Progenitor cell of endocrine pancreas (in vitro differentiated cells): ENCODE data around the gene ATP11C. TPM values are rescaled to one million over a fixed set of nuclear protein-coding genes. Genes with fewer than 3 reads are reported as not detected.
"Not testable (repeated sequence)": the region's sequence is repeated elsewhere in the genome, so short reads cannot be mapped to it uniquely, and the experiment has no call there.

Source experiments
- DNase-seq: peaks from one replicate; pipeline ENCODE4 v3.0.0; 2021; ENCODE audit warnings: low spot score; ENCODE audit not compliant: unreplicated experiment
- H3K27ac Mint-ChIP-seq: 2 replicates; pipeline ENCODE4 v1.8.0; 2021; ENCODE audit warnings: mild to moderate bottlenecking, moderate library complexity, mixed read lengths
- H3K27me3 Mint-ChIP-seq: 2 replicates; pipeline ENCODE4 v1.8.0; 2021; ENCODE audit warnings: mixed read lengths
- H3K36me3 Mint-ChIP-seq: 2 replicates; pipeline ENCODE4 v1.8.0; 2022; ENCODE audit warnings: mixed read lengths; ENCODE audit not compliant: insufficient read depth
- H3K4me1 Mint-ChIP-seq: 2 replicates; pipeline ENCODE4 v1.8.0; 2021; ENCODE audit warnings: low read depth, mixed read lengths
- H3K4me3 Mint-ChIP-seq: 2 replicates; pipeline ENCODE4 v1.8.0; 2021; ENCODE audit warnings: low read depth, mild to moderate bottlenecking, moderate library complexity, mixed read lengths
- H3K9me3 Mint-ChIP-seq: 2 replicates; pipeline ENCODE4 v1.8.0; 2021; ENCODE audit warnings: low read depth, mixed read lengths
- CTCF ChIP-seq: fragments of 200-600 bp; sonication (generic); IDR thresholded peaks from one replicate; pipeline ENCODE4 v1.5.0; 2021; ENCODE audit warnings: antibody characterized with exemption, mild to moderate bottlenecking; ENCODE audit not compliant: unreplicated experiment
- total RNA-seq: library from RNA; stranded (reverse); gene quantifications from 2 replicates; pipeline ENCODE4 v1.2.1, GENCODE V29; 2021

Gene ATP11C
- total RNA-seq, 1 donor from 2014 or later: 38.3 TPM

- Mint-ChIP-seq H3K27ac (no peak overlapping the region), H3K9me3 (no peaks in the 10 kb centered on the region), H3K4me3 (no peak overlapping the region), H3K4me1 (peaks cover 4% of the 10 kb centered on the region), H3K27me3 (no peaks in the 10 kb centered on the region), H3K36me3 (no peaks in the 10 kb centered on the region)
- TF ChIP-seq CTCF: no peak
- DNase-seq: no peak
Measured at GRCh38 chrX:139924069-139924695, 8.7 kb downstream of the ATP11C start.

DNA sequence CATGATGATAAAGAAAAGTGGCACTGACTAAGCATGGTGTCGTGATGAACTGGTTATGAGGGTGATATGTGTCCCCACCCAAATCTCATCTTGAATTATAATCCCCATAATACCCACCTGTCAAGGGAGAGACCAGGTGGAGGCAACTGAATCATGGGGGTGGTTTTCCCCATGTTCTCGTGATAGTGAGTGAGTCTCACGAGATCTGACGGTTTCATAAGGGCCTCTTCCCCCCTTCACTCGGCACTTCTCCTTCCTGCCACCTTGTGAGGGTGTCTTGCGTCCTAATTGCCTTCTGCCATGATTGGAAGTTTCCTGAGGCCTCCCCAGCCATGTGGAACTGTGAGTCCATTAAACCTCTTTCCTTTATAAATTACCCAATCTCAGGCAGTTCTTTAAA is 11.7 kb downstream of the ATP11C start:
- not testable (repeated sequence) for H3K36me3 Mint-ChIP-seq, DNase-seq, H3K27me3 Mint-ChIP-seq, H3K4me3 Mint-ChIP-seq, H3K4me1 Mint-ChIP-seq, H3K27ac Mint-ChIP-seq, H3K9me3 Mint-ChIP-seq

DNA sequence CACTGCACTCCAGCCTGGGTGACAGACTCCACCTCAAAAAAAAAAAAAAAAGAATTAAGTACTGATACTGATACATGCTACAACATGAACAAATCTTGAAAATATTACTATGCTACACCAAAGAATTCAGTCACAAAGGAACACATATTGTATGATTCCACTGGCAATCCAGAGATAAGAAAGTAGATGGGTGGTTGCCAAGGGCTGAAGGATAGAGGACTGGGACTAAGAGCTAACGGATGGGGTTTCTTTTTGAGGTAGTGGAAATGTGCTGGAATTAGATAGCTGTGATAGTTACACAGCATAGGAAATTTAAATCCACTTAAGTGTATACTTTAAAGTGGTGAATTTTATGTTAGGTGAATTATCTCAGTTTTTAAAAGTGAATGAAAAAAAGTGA is 12.5 kb downstream of the ATP11C start:
- Mint-ChIP-seq H3K27ac (no peak overlapping the region), H3K36me3 (no peaks in the 10 kb centered on the region), H3K4me1 (peaks cover 2% of the 10 kb centered on the region), H3K27me3 (no peaks in the 10 kb centered on the region), H3K4me3 (no peak overlapping the region), H3K9me3 (no peaks in the 10 kb centered on the region)
- TF ChIP-seq CTCF: no peak
- DNase-seq: no peak

GRCh38 chrX:139914421-139914820 is 18.4 kb downstream of the ATP11C start:
- Mint-ChIP-seq H3K27me3 (no peaks in the 10 kb centered on the region), H3K9me3 (no peaks in the 10 kb centered on the region), H3K36me3 (no peaks in the 10 kb centered on the region), H3K4me1 (no peaks in the 10 kb centered on the region), H3K27ac (no peak overlapping the region), H3K4me3 (no peak overlapping the region)
- no peak for DNase-seq
- no peak for TF ChIP-seq CTCF

GRCh38 chrX:139909712-139910111 is 23.1 kb downstream of the ATP11C start:
- peaks cover 4% of the 10 kb centered on the region for H3K4me1 Mint-ChIP-seq
- no peak overlapping the region for H3K27ac Mint-ChIP-seq
- DNase-seq: no peak
- H3K36me3 Mint-ChIP-seq: no peaks in the 10 kb centered on the region
- H3K9me3 Mint-ChIP-seq: no peaks in the 10 kb centered on the region
- no peak for TF ChIP-seq CTCF
- no peaks in the 10 kb centered on the region for H3K27me3 Mint-ChIP-seq
- no peak overlapping the region for H3K4me3 Mint-ChIP-seq

DNA sequence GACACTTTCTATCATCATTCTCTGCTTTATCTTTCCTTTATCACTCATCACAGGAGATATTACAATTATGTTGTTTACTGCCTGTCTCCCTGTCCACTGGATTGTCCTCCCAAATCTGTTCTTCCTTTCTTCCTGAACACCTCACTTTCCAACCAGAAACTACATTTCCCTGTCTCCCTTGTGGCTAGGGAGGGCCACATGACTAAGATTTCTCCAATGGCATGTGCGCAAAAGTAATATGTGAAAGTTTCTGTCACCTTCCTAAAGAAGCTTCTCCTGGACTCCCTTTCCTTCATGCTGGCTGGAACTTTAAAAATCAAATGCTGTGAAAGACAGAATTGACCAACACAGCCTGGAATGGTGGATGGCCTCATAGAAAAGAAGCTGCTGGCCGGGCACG is 25.8 kb downstream of the ATP11C start:
- H3K27me3 Mint-ChIP-seq: no peaks in the 10 kb centered on the region
- no peak overlapping the region for H3K27ac Mint-ChIP-seq
- H3K36me3 Mint-ChIP-seq: no peaks in the 10 kb centered on the region
- no peak for DNase-seq
- H3K4me1 Mint-ChIP-seq: peaks cover 12% of the 10 kb centered on the region
- H3K9me3 Mint-ChIP-seq: no peaks in the 10 kb centered on the region
- H3K4me3 Mint-ChIP-seq: no peak overlapping the region
- TF ChIP-seq CTCF: no peak
